ENCODE measurements around the gene NR6A1.

GRCh38 chr9:124658165-124659017, 112.7 kb downstream of the NR6A1 start:
- no peak for TF ChIP-seq ZNF274 (IDR thresholded peaks at IDR 0.05; ENCODE audit: low read depth, low read length)
- TF ChIP-seq SUZ12 (IDR thresholded peaks at IDR 0.05; ENCODE audit: extremely low read depth, insufficient read depth, insufficient read length), result no peak
